Measurements from ENCODE around the gene SLC26A11. TPM values are rescaled to one million over a fixed set of nuclear protein-coding genes. Genes with fewer than 3 reads are reported as not detected.
A peak's percentile ranks its signal among the peaks of the same experiment; 100 is the strongest.

The SLC26A11 gene
- total RNA-seq, 4 donors from 2014 or later: 2.6 to 3.3 (median 3.1) TPM

GRCh38 chr17:80252871-80253270 is 32.6 kb downstream of the SLC26A11 start:
- ATAC-seq: peak in 1 of 2 donors; percentile 46
- H3K4me1 ChIP-seq: peaks cover 9 to 15% of the 10 kb centered on the region in 2 donors
- in situ Hi-C loops (cut with MboI; ENCODE audit: low sequenced_read_pairs in 4 of 4): no loop called here
- H3K4me3 ChIP-seq: no peak overlapping the region
- no peak overlapping the region for H3K27ac ChIP-seq
- H3K36me3 ChIP-seq: peaks cover 0 to 10% of the 10 kb centered on the region in 2 donors
- intact Hi-C loops (cut with DNase I; ENCODE audit: low total_unique reads): no loop called here
- no peaks in the 10 kb centered on the region for H3K27me3 ChIP-seq
- no peaks in the 10 kb centered on the region for H3K9me3 ChIP-seq
- peak in 4 of 5 experiments; percentile 34 to 53 (median 46) for TF ChIP-seq CTCF (IDR thresholded peaks at IDR 0.05 in 4 of 5, conservative IDR thresholded peaks at IDR 0.05 in 1 of 5)
- no peak for TF ChIP-seq POLR2A (IDR thresholded peaks at IDR 0.05)
- peak in 1 of 2 donors; percentile 46 for DNase-seq

- intact Hi-C loops (cut with DNase I; ENCODE audit: low total_unique reads) (no loop called here), in situ Hi-C loops (cut with MboI; ENCODE audit: low sequenced_read_pairs in 4 of 4) (no loop called here)
- Histone ChIP-seq H3K4me3 (no peak overlapping the region), H3K27me3 (no peaks in the 10 kb centered on the region), H3K4me1 (peaks cover 13 to 15% of the 10 kb centered on the region in 2 donors), H3K36me3 (peaks cover 0 to 10% of the 10 kb centered on the region in 2 donors), H3K27ac (peak overlapping the region; percentile 71 to 83 (median 74)), H3K9me3 (no peaks in the 10 kb centered on the region)
- TF ChIP-seq CTCF (IDR thresholded peaks at IDR 0.05 in 4 of 5, conservative IDR thresholded peaks at IDR 0.05 in 1 of 5) (no peak), POLR2A (IDR thresholded peaks at IDR 0.05) (no peak)
- DNase-seq: no peak
- ATAC-seq: no peak
Measured at GRCh38 chr17:80253631-80254395, 33.6 kb downstream of the SLC26A11 start.

- peaks cover 0 to 10% of the 10 kb centered on the region in 2 donors for H3K36me3 ChIP-seq
- peaks cover 13 to 17% of the 10 kb centered on the region in 2 donors for H3K4me1 ChIP-seq
- H3K27me3 ChIP-seq: no peaks in the 10 kb centered on the region
- in situ Hi-C loops (cut with MboI; ENCODE audit: low sequenced_read_pairs in 4 of 4): no loop called here
- ATAC-seq (peak; percentile 72 to 87), DNase-seq (peak in 1 of 2 donors; percentile 44)
- TF ChIP-seq POLR2A (IDR thresholded peaks at IDR 0.05) (no peak), CTCF (IDR thresholded peaks at IDR 0.05 in 4 of 5, conservative IDR thresholded peaks at IDR 0.05 in 1 of 5) (no peak)
- no peaks in the 10 kb centered on the region for H3K9me3 ChIP-seq
- H3K4me3 ChIP-seq: no peak overlapping the region
- H3K27ac ChIP-seq: peak overlapping the region; percentile 71 to 83 (median 74)
- intact Hi-C loops (cut with DNase I; ENCODE audit: low total_unique reads): no loop called here
Measured at GRCh38 chr17:80254396-80255251, 34.4 kb downstream of the SLC26A11 start.

GRCh38 chr17:80256034-80256350 is 35.8 kb downstream of the SLC26A11 start:
- no peak for DNase-seq
- intact Hi-C loops (cut with DNase I; ENCODE audit: low total_unique reads): no loop called here
- TF ChIP-seq POLR2A (IDR thresholded peaks at IDR 0.05): no peak
- TF ChIP-seq CTCF (IDR thresholded peaks at IDR 0.05 in 4 of 5, conservative IDR thresholded peaks at IDR 0.05 in 1 of 5): no peak

More at GRCh38 chr17:80256034-80256350, 35.8 kb downstream of the SLC26A11 start:
- in situ Hi-C loops (cut with MboI; ENCODE audit: low sequenced_read_pairs in 4 of 4): no loop called here
- Histone ChIP-seq H3K4me3 (no peak overlapping the region), H3K4me1 (peaks cover 13 to 20% of the 10 kb centered on the region in 2 donors), H3K36me3 (peaks cover 0 to 10% of the 10 kb centered on the region in 2 donors), H3K27ac (no peak overlapping the region), H3K9me3 (no peaks in the 10 kb centered on the region), H3K27me3 (no peaks in the 10 kb centered on the region)
- ATAC-seq: no peak

All from gastrocnemius medialis (tissue), 4 donors.